Epithelial cell of proximal tubule (primary cell): ENCODE results near the gene GPER1. TPM values are rescaled to one million over a fixed set of nuclear protein-coding genes. Genes with fewer than 3 reads are reported as not detected.

ENCODE experiments used
- DNase-seq: peaks from one replicate; pipeline ENCODE4 v3.0.0-alpha.2; 2011; ENCODE audit warnings: low read depth
- H3K4me3 ChIP-seq: 2 replicates; pipeline ENCODE4 v1.5.1; 2011; ENCODE audit warnings: low read depth, mild to moderate bottlenecking, low read length
- total RNA-seq: library from RNA; depleted of rRNA; stranded (reverse); fragments of >200 nt; gene quantifications from 2 replicates; pipeline ENCODE4 v1.2.3, GENCODE V29; 2015
- TF ChIP-seq, protein P1 (sequence below): conservative IDR thresholded peaks from 2 replicates; pipeline ENCODE4 v1.5.1; 2012; ENCODE audit warnings: low read depth, mild to moderate bottlenecking, low read length

The GPER1 gene
- total RNA-seq, 1 donor from 2014 or later, result 0.81 TPM

- no peak for DNase-seq
- TF ChIP-seq, protein P1, sequence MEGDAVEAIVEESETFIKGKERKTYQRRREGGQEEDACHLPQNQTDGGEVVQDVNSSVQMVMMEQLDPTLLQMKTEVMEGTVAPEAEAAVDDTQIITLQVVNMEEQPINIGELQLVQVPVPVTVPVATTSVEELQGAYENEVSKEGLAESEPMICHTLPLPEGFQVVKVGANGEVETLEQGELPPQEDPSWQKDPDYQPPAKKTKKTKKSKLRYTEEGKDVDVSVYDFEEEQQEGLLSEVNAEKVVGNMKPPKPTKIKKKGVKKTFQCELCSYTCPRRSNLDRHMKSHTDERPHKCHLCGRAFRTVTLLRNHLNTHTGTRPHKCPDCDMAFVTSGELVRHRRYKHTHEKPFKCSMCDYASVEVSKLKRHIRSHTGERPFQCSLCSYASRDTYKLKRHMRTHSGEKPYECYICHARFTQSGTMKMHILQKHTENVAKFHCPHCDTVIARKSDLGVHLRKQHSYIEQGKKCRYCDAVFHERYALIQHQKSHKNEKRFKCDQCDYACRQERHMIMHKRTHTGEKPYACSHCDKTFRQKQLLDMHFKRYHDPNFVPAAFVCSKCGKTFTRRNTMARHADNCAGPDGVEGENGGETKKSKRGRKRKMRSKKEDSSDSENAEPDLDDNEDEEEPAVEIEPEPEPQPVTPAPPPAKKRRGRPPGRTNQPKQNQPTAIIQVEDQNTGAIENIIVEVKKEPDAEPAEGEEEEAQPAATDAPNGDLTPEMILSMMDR, result peak; percentile 63
- no peak overlapping the region for H3K4me3 ChIP-seq
Measured at GRCh38 chr7:1123715-1124114, 35.8 kb downstream of the GPER1 start.

DNA sequence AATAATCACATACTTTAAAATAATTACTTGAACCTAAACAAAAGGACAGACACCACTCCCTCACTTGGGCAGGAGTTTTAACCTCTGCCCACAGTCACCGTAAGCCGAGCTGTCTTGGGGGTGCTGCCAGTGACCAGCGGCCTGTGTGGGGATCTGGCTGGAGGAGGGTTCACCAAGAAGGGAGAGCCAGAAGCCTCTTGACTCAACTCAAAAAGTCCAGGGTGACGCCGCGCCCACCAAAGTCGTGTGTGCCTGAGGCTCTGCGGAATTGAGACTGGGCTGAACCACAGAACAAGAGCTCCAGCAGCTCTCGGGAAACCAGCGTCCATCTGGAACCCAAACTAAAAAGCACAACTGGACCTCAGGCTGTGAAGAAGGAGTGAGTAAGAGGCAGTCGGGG is 36.3 kb downstream of the GPER1 start:
- H3K4me3 ChIP-seq, result no peak overlapping the region
- TF ChIP-seq, protein P1, result no peak
- DNase-seq, result no peak

DNA sequence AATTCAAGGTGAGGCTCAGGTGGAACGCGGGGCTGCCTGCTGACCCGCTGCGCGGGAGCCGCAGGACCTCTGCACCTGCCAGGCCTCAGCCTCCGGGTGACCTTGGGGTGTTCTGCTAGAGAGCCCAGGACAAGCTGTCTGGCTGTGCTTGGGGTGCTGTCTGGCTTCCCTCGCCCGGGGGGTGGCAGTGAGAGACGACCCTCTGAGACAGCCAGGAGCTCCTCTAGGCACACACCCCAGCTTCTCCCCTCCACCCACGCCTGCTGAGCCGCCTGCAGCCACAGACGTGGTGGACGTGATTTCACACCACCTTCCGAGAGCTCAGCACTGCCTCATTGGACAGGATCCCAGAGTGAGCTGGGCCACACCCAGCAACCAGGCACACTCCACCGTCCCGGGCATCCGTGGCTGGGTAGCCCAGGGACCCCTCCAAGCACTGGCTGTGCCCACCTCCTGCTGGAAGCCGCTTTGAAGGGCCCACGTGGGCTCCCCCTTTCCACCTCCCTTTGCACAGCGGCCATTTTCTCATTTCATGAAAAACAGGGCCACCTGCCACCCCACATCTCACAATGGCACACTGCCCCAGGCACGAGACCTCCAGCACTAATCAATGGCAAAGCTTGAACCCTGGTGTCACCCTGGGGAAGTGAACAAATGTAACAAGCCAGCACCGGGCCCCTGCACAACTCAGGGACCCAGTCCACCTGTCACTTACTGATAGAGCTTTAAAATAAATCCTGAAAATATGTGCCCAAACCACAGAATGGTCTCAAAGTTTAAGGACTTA is 37.1 kb downstream of the GPER1 start:
- DNase-seq, result no peak
- H3K4me3 ChIP-seq, result no peak overlapping the region
- TF ChIP-seq, protein P1, result no peak

GRCh38 chr7:1125603-1125969 is 37.7 kb downstream of the GPER1 start:
- TF ChIP-seq, protein P1, result no peak
- DNase-seq, result no peak
- no peak overlapping the region for H3K4me3 ChIP-seq

DNA sequence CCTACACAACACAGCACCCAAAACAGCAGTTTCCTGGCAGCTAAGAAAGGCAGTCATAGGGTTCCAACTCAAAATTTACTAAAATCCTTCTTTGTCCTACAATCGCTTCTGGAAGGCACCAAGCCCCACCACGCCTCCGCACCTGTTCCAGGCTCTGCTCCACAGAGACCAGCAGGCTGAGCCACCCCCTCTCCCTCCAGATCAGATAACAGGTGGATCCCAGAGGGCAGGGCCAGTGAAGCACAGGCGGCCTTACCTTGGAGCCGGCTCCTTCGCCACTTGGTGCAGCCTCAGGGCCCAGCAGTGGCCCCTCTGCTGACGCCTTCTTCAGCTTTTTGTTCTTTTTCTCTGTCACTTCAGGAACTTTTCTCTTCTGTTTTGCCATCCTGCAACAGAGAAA is 39.1 kb downstream of the GPER1 start:
- TF ChIP-seq, protein P1, result no peak
- H3K4me3 ChIP-seq, result no peak overlapping the region
- DNase-seq, result no peak

DNA sequence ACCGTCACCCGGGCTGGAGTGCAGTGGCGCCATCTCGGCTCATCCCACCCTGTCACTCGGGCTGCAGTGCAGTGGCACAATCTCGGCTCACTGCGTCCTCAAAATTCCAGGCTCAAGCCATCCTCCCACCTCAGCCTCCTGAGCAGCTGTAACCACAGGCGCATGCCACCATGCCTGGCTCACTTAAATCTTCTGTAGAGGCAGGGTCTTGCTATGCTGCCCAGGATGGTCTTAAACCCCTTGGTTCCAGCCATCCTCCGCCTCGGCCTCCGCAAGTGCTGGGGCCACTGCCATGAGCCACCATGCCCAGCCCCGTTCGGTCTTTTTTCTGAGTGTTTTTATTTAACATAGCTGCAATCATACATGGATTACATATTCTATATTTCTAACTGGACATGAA is 41.5 kb downstream of the GPER1 start:
- TF ChIP-seq, protein P1, result no peak
- no peak for DNase-seq
- no peak overlapping the region for H3K4me3 ChIP-seq
